Lower leg skin (tissue), 3 donors: ENCODE results near the gene COLGALT1.

Experiments
- POLR2A ChIP-seq, 2 donors: fragments of 450-650 bp; IDR thresholded peaks; one replicate each; pipeline ENCODE4 v1.6.1; 2016 to 2017; ENCODE audit warnings: antibody characterized with exemption in 2 of 2, mild to moderate bottlenecking in 1 of 2, moderate library complexity in 1 of 2
- TF ChIP-seq, protein P1 (sequence below), 3 donors: fragments of 450-650 bp; IDR thresholded peaks; one replicate each; pipeline ENCODE4 v1.5.1; 2016; ENCODE audit warnings: antibody characterized with exemption in 3 of 3, mild to moderate bottlenecking in 3 of 3, moderate library complexity in 2 of 3

DNA sequence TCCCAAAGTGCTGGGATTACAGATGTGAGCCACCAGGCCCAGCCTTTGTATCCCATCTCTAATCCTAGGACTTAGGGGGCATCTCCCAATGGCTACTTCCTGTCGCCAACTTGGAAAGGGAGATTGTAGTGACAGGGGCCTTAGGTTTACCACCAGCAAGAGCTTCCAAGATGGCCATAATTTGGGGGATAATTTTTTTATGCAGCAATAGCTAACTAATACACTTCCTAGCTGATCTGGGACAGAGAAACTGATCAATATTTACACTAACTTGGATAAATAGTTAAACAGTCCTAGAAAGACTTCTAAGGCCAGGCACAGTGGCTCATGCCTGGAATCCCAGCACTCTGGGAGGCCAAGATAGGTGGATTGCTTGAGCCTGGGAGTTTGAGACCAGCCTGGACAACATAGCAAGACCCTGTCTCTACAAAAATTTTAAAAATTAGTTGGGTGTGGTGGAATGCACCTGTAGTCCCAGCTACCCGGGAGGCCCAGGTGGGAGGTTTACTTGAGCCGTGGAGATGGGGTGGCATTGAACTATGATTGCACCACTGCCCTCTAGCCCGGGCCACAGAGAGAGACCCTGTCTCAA lies 5.3 kb upstream of the COLGALT1 start:
- TF ChIP-seq, protein P1, sequence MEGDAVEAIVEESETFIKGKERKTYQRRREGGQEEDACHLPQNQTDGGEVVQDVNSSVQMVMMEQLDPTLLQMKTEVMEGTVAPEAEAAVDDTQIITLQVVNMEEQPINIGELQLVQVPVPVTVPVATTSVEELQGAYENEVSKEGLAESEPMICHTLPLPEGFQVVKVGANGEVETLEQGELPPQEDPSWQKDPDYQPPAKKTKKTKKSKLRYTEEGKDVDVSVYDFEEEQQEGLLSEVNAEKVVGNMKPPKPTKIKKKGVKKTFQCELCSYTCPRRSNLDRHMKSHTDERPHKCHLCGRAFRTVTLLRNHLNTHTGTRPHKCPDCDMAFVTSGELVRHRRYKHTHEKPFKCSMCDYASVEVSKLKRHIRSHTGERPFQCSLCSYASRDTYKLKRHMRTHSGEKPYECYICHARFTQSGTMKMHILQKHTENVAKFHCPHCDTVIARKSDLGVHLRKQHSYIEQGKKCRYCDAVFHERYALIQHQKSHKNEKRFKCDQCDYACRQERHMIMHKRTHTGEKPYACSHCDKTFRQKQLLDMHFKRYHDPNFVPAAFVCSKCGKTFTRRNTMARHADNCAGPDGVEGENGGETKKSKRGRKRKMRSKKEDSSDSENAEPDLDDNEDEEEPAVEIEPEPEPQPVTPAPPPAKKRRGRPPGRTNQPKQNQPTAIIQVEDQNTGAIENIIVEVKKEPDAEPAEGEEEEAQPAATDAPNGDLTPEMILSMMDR (IDR thresholded peaks at IDR 0.05): no peak
- no peak for TF ChIP-seq POLR2A (IDR thresholded peaks at IDR 0.05)
